Activated CD8-positive, alpha-beta memory T cell treated with anti-CD3 and anti-CD28 coated beads, Interleukin-2, amount 50 U/mL, for 1 hour (primary cell): ENCODE results near the gene SH3RF1.

Experiments
- DNase-seq: peaks from one replicate; pipeline ENCODE4 v3.0.0-alpha.2; 2020; ENCODE audit errors: extremely low read depth

Gene SH3RF1

GRCh38 chr4:169066934-169067333, 203.8 kb downstream of the SH3RF1 start:
- DNase-seq = no peak

GRCh38 chr4:169064296-169064695, 206.5 kb downstream of the SH3RF1 start:
- no peak for DNase-seq

GRCh38 chr4:169063441-169063840, 207.3 kb downstream of the SH3RF1 start:
- no peak for DNase-seq

GRCh38 chr4:169062897-169063244, 207.9 kb downstream of the SH3RF1 start:
- no peak for DNase-seq

GRCh38 chr4:169061386-169061785, 209.4 kb downstream of the SH3RF1 start:
- no peak for DNase-seq

- DNase-seq = no peak
Measured at GRCh38 chr4:169060391-169061091, 210.2 kb downstream of the SH3RF1 start.

- DNase-seq = no peak
Measured at GRCh38 chr4:169059306-169060211, 211.2 kb downstream of the SH3RF1 start.

- DNase-seq = no peak
Measured at GRCh38 chr4:169058312-169058711, 212.4 kb downstream of the SH3RF1 start.

GRCh38 chr4:169054879-169055278, 215.9 kb downstream of the SH3RF1 start:
- no peak for DNase-seq

- no peak for DNase-seq
Measured at GRCh38 chr4:169052594-169052945, 218.2 kb downstream of the SH3RF1 start.

GRCh38 chr4:169051761-169052593, 218.8 kb downstream of the SH3RF1 start:
- no peak for DNase-seq

GRCh38 chr4:169050881-169051760, 219.6 kb downstream of the SH3RF1 start:
- DNase-seq = no peak

GRCh38 chr4:169050284-169050683, 220.5 kb downstream of the SH3RF1 start:
- no peak for DNase-seq

GRCh38 chr4:169048868-169049414, 221.8 kb downstream of the SH3RF1 start:
- DNase-seq = no peak

- no peak for DNase-seq
Measured at GRCh38 chr4:169047956-169048355, 222.8 kb downstream of the SH3RF1 start.

GRCh38 chr4:169045862-169046584, 224.7 kb downstream of the SH3RF1 start:
- DNase-seq = no peak

GRCh38 chr4:169044714-169045447, 225.9 kb downstream of the SH3RF1 start:
- DNase-seq = no peak
